Osteoblast (primary cell): Measurements from ENCODE around the gene SHISAL1. TPM values are rescaled to one million over a fixed set of nuclear protein-coding genes. Genes with fewer than 3 reads are reported as not detected.

ENCODE experiments used
- DNase-seq: peaks from one replicate; pipeline ENCODE4 v3.0.0; 2011; ENCODE audit warnings: low spot score, mixed read lengths; ENCODE audit not compliant: insufficient read length; ENCODE audit errors: missing footprints
- H2AFZ ChIP-seq: 2 replicates; pipeline ENCODE4 v1.6.0; 2011; ENCODE audit warnings: mild to moderate bottlenecking, low read length
- H3K27ac ChIP-seq: 2 replicates; pipeline ENCODE4 v1.5.1; 2011; ENCODE audit warnings: mild to moderate bottlenecking, low read depth, low read length, moderate library complexity
- H3K27me3 ChIP-seq: 2 replicates; pipeline ENCODE4 v1.6.0; 2012; ENCODE audit warnings: mild to moderate bottlenecking, control low read depth, inconsistent platforms, low read length, moderate library complexity; ENCODE audit not compliant: insufficient read depth
- H3K36me3 ChIP-seq: 2 replicates; pipeline ENCODE4 v1.5.1; 2011; ENCODE audit warnings: mild to moderate bottlenecking, low read length, control low read depth, moderate library complexity; ENCODE audit not compliant: insufficient read depth
- H3K4me1 ChIP-seq: 2 replicates; pipeline ENCODE4 v1.5.1; 2011; ENCODE audit warnings: mild to moderate bottlenecking, low read length, control low read depth, moderate library complexity; ENCODE audit not compliant: insufficient read depth
- H3K4me2 ChIP-seq: 2 replicates; pipeline ENCODE4 v1.6.0; 2011; ENCODE audit warnings: mild to moderate bottlenecking, low read length; ENCODE audit not compliant: insufficient read depth
- H3K4me3 ChIP-seq: fragments of 200-600 bp; sonication (generic); 3 replicates; pipeline ENCODE4 v1.5.1; 2012; ENCODE audit warnings: mild to moderate bottlenecking, low read length, inconsistent platforms; ENCODE audit not compliant: insufficient read depth
- H3K79me2 ChIP-seq: 2 replicates; pipeline ENCODE4 v1.6.0; 2012; ENCODE audit warnings: mild to moderate bottlenecking, low read length, control low read depth, inconsistent platforms; ENCODE audit not compliant: insufficient read depth
- H3K9me3 ChIP-seq: 2 replicates; pipeline ENCODE4 v1.5.1; 2011; ENCODE audit warnings: low read depth, low read length, control low read depth
- H4K20me1 ChIP-seq: 2 replicates; pipeline ENCODE4 v1.6.0; 2012; ENCODE audit warnings: mild to moderate bottlenecking, low read length, control low read depth; ENCODE audit not compliant: insufficient read depth
- total RNA-seq: library from RNA; depleted of rRNA; stranded (reverse); fragments of >200 nt; gene quantifications from 2 replicates; pipeline ENCODE4 v1.2.3, GENCODE V29; 2012
- TF ChIP-seq, protein P1 (sequence below): IDR thresholded peaks from 2 replicates; pipeline ENCODE4 v1.5.1; 2011; ENCODE audit warnings: mild to moderate bottlenecking, low read depth, low read length, moderate library complexity; ENCODE audit errors: extremely low read depth

Gene SHISAL1
- total RNA-seq, 1 donor: 52.5 TPM

- Histone ChIP-seq H2AFZ (no peak overlapping the region), H3K9me3 (peaks cover 5% of the 10 kb centered on the region), H3K4me1 (no peaks in the 10 kb centered on the region), H4K20me1 (no peaks in the 10 kb centered on the region), H3K27me3 (no peaks in the 10 kb centered on the region), H3K27ac (no peak overlapping the region), H3K79me2 (no peaks in the 10 kb centered on the region), H3K4me3 (no peak overlapping the region), H3K4me2 (no peak overlapping the region), H3K36me3 (peaks cover 10% of the 10 kb centered on the region)
- TF ChIP-seq, protein P1, sequence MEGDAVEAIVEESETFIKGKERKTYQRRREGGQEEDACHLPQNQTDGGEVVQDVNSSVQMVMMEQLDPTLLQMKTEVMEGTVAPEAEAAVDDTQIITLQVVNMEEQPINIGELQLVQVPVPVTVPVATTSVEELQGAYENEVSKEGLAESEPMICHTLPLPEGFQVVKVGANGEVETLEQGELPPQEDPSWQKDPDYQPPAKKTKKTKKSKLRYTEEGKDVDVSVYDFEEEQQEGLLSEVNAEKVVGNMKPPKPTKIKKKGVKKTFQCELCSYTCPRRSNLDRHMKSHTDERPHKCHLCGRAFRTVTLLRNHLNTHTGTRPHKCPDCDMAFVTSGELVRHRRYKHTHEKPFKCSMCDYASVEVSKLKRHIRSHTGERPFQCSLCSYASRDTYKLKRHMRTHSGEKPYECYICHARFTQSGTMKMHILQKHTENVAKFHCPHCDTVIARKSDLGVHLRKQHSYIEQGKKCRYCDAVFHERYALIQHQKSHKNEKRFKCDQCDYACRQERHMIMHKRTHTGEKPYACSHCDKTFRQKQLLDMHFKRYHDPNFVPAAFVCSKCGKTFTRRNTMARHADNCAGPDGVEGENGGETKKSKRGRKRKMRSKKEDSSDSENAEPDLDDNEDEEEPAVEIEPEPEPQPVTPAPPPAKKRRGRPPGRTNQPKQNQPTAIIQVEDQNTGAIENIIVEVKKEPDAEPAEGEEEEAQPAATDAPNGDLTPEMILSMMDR: no peak
- DNase-seq: no peak
Measured at GRCh38 chr22:44249376-44250147, 63.2 kb downstream of the SHISAL1 start.

DNA sequence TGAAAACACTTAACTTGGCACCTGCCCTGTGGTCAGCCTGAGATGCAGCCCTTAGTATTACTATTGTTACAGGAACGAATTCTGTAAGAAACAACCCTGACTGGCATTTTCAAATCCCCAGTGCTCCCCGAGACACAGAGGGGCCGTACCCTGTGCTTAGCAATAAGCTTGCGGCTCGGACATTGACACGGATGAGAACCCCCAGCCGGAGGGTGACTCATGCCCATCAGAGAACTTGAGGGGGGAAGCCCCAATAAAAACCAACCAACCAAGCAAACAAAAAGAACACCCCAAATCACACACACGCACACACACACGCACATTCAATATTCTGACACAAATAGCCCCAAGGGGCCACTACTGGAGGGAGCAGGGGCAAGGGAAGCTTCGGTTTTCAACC is 63.8 kb downstream of the SHISAL1 start:
- Histone ChIP-seq H3K9me3 (peaks cover 5% of the 10 kb centered on the region), H3K27me3 (no peaks in the 10 kb centered on the region), H4K20me1 (no peaks in the 10 kb centered on the region), H3K4me3 (no peak overlapping the region), H3K4me2 (no peak overlapping the region), H2AFZ (no peak overlapping the region), H3K79me2 (no peaks in the 10 kb centered on the region), H3K4me1 (no peaks in the 10 kb centered on the region), H3K36me3 (peaks cover 10% of the 10 kb centered on the region), H3K27ac (no peak overlapping the region)
- no peak for DNase-seq
- TF ChIP-seq, protein P1: no peak

DNA sequence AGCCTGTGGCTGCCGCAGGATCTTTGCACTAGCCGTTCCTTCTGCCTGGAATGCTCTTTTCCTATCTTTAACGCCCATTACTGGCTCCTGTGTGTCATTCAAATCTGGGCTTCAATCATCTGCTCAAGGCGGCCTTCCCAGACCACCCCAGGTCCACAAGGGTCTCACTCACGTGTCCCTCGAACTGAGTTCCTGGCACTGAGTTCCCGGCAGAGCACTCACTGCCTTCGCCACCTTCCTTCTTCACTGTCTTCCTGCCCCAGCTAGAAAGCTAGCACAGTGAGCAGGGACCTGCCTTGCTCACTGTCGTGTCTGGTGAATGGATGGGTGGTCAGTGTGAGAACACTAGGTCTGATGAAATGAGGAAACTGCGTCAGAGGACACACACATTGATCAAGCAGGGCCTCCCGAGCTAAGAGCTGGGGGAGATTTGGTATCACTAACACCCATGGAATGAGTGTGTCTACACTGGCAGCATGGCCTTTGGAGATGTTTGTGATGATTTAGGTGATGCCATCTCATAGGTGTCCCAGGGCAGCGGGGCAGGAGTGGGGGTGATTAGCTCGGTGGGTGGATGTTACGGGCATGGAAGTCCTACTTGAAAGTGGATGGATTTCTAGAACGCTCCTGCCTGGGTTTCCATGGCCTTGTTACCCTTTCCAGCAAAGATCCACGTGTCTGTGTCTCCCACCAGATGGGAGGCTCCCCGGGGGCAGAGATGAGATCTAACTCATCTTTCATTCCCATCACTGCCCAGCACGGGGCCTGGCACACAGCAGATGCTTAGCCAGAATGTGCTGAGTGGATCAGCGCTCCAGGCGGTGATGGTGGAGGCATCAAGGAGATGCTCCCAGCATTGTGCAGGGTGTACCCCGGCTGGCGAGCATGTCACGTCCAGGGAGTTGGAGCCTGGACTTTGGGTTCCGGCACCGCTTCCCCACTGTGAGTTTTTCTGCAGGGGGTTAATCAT is 64.5 kb downstream of the SHISAL1 start:
- no peaks in the 10 kb centered on the region for H3K4me1 ChIP-seq
- H2AFZ ChIP-seq: no peak overlapping the region
- peaks cover 5% of the 10 kb centered on the region for H3K9me3 ChIP-seq
- no peaks in the 10 kb centered on the region for H4K20me1 ChIP-seq
- no peak overlapping the region for H3K4me2 ChIP-seq
- peak; percentile 35 for DNase-seq
- H3K27me3 ChIP-seq: no peaks in the 10 kb centered on the region
- no peak overlapping the region for H3K4me3 ChIP-seq
- H3K27ac ChIP-seq: no peak overlapping the region
- peaks cover 10% of the 10 kb centered on the region for H3K36me3 ChIP-seq
- H3K79me2 ChIP-seq: no peaks in the 10 kb centered on the region
- TF ChIP-seq, protein P1: no peak

- no peaks in the 10 kb centered on the region for H3K27me3 ChIP-seq
Measured at GRCh38 chr22:44247346-44247745, 65.4 kb downstream of the SHISAL1 start.

More at GRCh38 chr22:44247346-44247745, 65.4 kb downstream of the SHISAL1 start:
- TF ChIP-seq, protein P1: no peak
- Histone ChIP-seq H3K4me2 (no peak overlapping the region), H3K4me3 (no peak overlapping the region), H3K4me1 (no peaks in the 10 kb centered on the region), H3K27ac (no peak overlapping the region), H3K36me3 (peaks cover 10% of the 10 kb centered on the region), H3K79me2 (no peaks in the 10 kb centered on the region), H2AFZ (no peak overlapping the region), H4K20me1 (no peaks in the 10 kb centered on the region), H3K9me3 (peaks cover 5% of the 10 kb centered on the region)
- no peak for DNase-seq
